DND-41 (cell line): ENCODE measurements around the gene TRIM65.

Experiments used
- CTCF ChIP-seq: IDR thresholded peaks from 2 replicates; pipeline ENCODE4 v1.5.1; 2012; ENCODE audit warnings: borderline replicate concordance, low read length, moderate library complexity, mild to moderate bottlenecking; ENCODE audit not compliant: poor library complexity, severe bottlenecking; ENCODE audit errors: extremely low read depth
- EZH2 ChIP-seq: IDR thresholded peaks from 3 replicates; pipeline ENCODE4 v1.6.1; 2012; ENCODE audit warnings: borderline replicate concordance, low read depth, mild to moderate bottlenecking, moderate library complexity, low read length, inconsistent platforms; ENCODE audit not compliant: severe bottlenecking

GRCh38 chr17:75915268-75915667, 18.5 kb upstream of the TRIM65 start:
- TF ChIP-seq CTCF (no peak), EZH2 (no peak)
